ENCODE measurements around the gene TRIO.

DNA sequence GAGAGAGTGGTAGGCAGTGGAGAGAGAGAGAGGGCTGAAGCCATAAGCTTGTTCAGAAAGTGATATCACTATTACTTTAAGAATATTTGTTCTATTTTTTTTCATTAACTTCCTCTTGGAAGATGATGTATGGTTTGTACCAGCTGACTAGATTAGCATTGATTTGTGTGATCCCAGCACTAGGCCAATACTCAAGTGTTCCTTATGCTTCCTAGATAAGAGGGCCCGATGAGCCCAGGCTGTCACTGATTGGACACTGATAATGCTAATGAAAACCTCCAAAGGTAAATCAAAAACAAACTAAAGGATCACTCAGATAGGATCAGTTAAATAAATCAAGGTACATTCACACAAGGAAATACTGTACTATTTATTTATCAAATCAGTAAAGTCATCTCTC lies 385.8 kb downstream of the TRIO start:
- TF ChIP-seq CTCF (IDR thresholded peaks at IDR 0.05) = no peak
- TF ChIP-seq USF2 (IDR thresholded peaks at IDR 0.05; ENCODE audit: borderline replicate concordance, low read depth, low read length) = no peak
- no peak for TF ChIP-seq EP300 (IDR thresholded peaks at IDR 0.05; ENCODE audit: borderline replicate concordance in 1 of 2, low read depth in 1 of 2, low read length in 1 of 2)
- no peak for TF ChIP-seq YY1 (IDR thresholded peaks at IDR 0.05; ENCODE audit: low read depth)
- no peak for TF ChIP-seq RAD21 (IDR thresholded peaks at IDR 0.05; ENCODE audit: low read length)
- TF ChIP-seq FOXJ3 (CRISPR knock-in tag; IDR thresholded peaks at IDR 0.05) = no peak
- TF ChIP-seq NRF1 (IDR thresholded peaks at IDR 0.05; ENCODE audit: low read depth, low read length) = no peak
- no peak for TF ChIP-seq PBX3 (IDR thresholded peaks at IDR 0.05)
- no peak for TF ChIP-seq NFIC (IDR thresholded peaks at IDR 0.05; ENCODE audit: borderline replicate concordance)
- no peak for TF ChIP-seq TCF12 (IDR thresholded peaks at IDR 0.05)
- TF ChIP-seq FOXM1 (IDR thresholded peaks at IDR 0.05; ENCODE audit: low read depth) = no peak
- no peak for TF ChIP-seq POLR2AphosphoS5 (IDR thresholded peaks at IDR 0.05; ENCODE audit: low read depth, low read length)
- TF ChIP-seq TEAD4 (IDR thresholded peaks at IDR 0.05; ENCODE audit: borderline replicate concordance, insufficient read depth) = no peak
